Prostate gland (tissue), 2 donors: Measurements from ENCODE around the gene COMMD1.

ENCODE experiments used
- CTCF ChIP-seq, 4 experiments: fragments of 200-600 bp in 2 of 4; fragments of 450-650 bp in 2 of 4; sonication (generic) in 2 of 4; IDR thresholded peaks; 1 replicate in 3 of 4; 2 replicates in 1 of 4; pipeline ENCODE4 v1.5.1; 2016 to 2019; ENCODE audit warnings: antibody characterized with exemption in 4 of 4, mild to moderate bottlenecking in 2 of 4, moderate library complexity in 2 of 4
- POLR2A ChIP-seq: fragments of 450-650 bp; IDR thresholded peaks from one replicate; pipeline ENCODE4 v1.6.1; 2016; ENCODE audit warnings: antibody characterized with exemption, mild to moderate bottlenecking

- TF ChIP-seq CTCF (IDR thresholded peaks at IDR 0.05), result no peak
- no peak for TF ChIP-seq POLR2A
These were observed 135.5 kb downstream of the COMMD1 start for GRCh38 chr2:62040926-62041325.
